Osteocyte (in vitro differentiated cells): ENCODE results near the gene RALGPS1. TPM values are rescaled to one million over a fixed set of nuclear protein-coding genes. Genes with fewer than 3 reads are reported as not detected.

ENCODE experiments used
- DNase-seq: peaks from one replicate; pipeline ENCODE4 v3.0.0; 2021; ENCODE audit warnings: mixed read lengths; ENCODE audit not compliant: unreplicated experiment; ENCODE audit errors: extremely low spot score
- H3K27ac Mint-ChIP-seq: one replicate; pipeline ENCODE4 v1.8.0; 2021; ENCODE audit warnings: mild to moderate bottlenecking, mixed read lengths; ENCODE audit not compliant: unreplicated experiment
- H3K27me3 Mint-ChIP-seq: one replicate; pipeline ENCODE4 v1.8.0; 2021; ENCODE audit warnings: mixed read lengths; ENCODE audit not compliant: unreplicated experiment
- H3K36me3 Mint-ChIP-seq: one replicate; pipeline ENCODE4 v1.8.0; 2021; ENCODE audit warnings: mixed read lengths; ENCODE audit not compliant: unreplicated experiment
- H3K4me1 Mint-ChIP-seq: one replicate; pipeline ENCODE4 v1.8.0; 2021; ENCODE audit warnings: mixed read lengths; ENCODE audit not compliant: unreplicated experiment
- H3K4me3 Mint-ChIP-seq: one replicate; pipeline ENCODE4 v1.8.0; 2021; ENCODE audit warnings: mild to moderate bottlenecking, moderate library complexity, mixed read lengths; ENCODE audit not compliant: unreplicated experiment
- H3K9me3 Mint-ChIP-seq: one replicate; pipeline ENCODE4 v1.8.0; 2021; ENCODE audit warnings: mixed read lengths; ENCODE audit not compliant: unreplicated experiment
- CTCF ChIP-seq: fragments of 200-600 bp; sonication (generic); IDR thresholded peaks from 2 replicates; pipeline ENCODE4 v1.5.0; 2021; ENCODE audit warnings: antibody characterized with exemption, mild to moderate bottlenecking, moderate library complexity
- total RNA-seq: library from RNA; stranded (reverse); gene quantifications from 2 replicates; pipeline ENCODE4 v1.2.1, GENCODE V29; 2021

The RALGPS1 gene
- total RNA-seq, 1 donor from 2014 or later: 9.9 TPM

- DNase-seq: peak; percentile 25
- no peak for TF ChIP-seq CTCF
- Mint-ChIP-seq H3K36me3 (peaks cover 3% of the 10 kb centered on the region), H3K27ac (no peak overlapping the region), H3K4me1 (peaks cover 14% of the 10 kb centered on the region), H3K9me3 (no peaks in the 10 kb centered on the region), H3K4me3 (no peak overlapping the region), H3K27me3 (no peaks in the 10 kb centered on the region)
These were observed 138.7 kb downstream of the RALGPS1 start for GRCh38 chr9:127053057-127053821.

- peaks cover 3% of the 10 kb centered on the region for H3K36me3 Mint-ChIP-seq
- DNase-seq: peak; percentile 49
- H3K4me3 Mint-ChIP-seq: no peak overlapping the region
- TF ChIP-seq CTCF: no peak
- H3K9me3 Mint-ChIP-seq: no peaks in the 10 kb centered on the region
- no peak overlapping the region for H3K27ac Mint-ChIP-seq
- peaks cover 7% of the 10 kb centered on the region for H3K4me1 Mint-ChIP-seq
- no peaks in the 10 kb centered on the region for H3K27me3 Mint-ChIP-seq
These were observed 139.4 kb downstream of the RALGPS1 start for GRCh38 chr9:127053960-127054359.

- no peaks in the 10 kb centered on the region for H3K27me3 Mint-ChIP-seq
- peaks cover 2% of the 10 kb centered on the region for H3K4me1 Mint-ChIP-seq
- H3K9me3 Mint-ChIP-seq: no peaks in the 10 kb centered on the region
- H3K36me3 Mint-ChIP-seq: peaks cover 3% of the 10 kb centered on the region
- no peak overlapping the region for H3K27ac Mint-ChIP-seq
- H3K4me3 Mint-ChIP-seq: no peak overlapping the region
- DNase-seq: peak; percentile 42
- TF ChIP-seq CTCF: no peak
These were observed 141.3 kb downstream of the RALGPS1 start for GRCh38 chr9:127055745-127056402.

GRCh38 chr9:127056446-127056845 is 141.9 kb downstream of the RALGPS1 start:
- peaks cover 3% of the 10 kb centered on the region for H3K36me3 Mint-ChIP-seq
- no peaks in the 10 kb centered on the region for H3K27me3 Mint-ChIP-seq
- peak; percentile 51 for DNase-seq
- TF ChIP-seq CTCF: no peak
- no peaks in the 10 kb centered on the region for H3K9me3 Mint-ChIP-seq
- H3K27ac Mint-ChIP-seq: no peak overlapping the region
- no peak overlapping the region for H3K4me3 Mint-ChIP-seq
- peaks cover 2% of the 10 kb centered on the region for H3K4me1 Mint-ChIP-seq

GRCh38 chr9:127058011-127058644 is 143.5 kb downstream of the RALGPS1 start:
- H3K36me3 Mint-ChIP-seq: peaks cover 3% of the 10 kb centered on the region
- peak; percentile 66 for DNase-seq

More at GRCh38 chr9:127058011-127058644, 143.5 kb downstream of the RALGPS1 start:
- Mint-ChIP-seq H3K4me3 (no peak overlapping the region), H3K9me3 (no peaks in the 10 kb centered on the region), H3K27ac (no peak overlapping the region), H3K4me1 (peaks cover 2% of the 10 kb centered on the region), H3K27me3 (no peaks in the 10 kb centered on the region)
- no peak for TF ChIP-seq CTCF
